NOMO-1 treated with dmso at 0.1 percent for 144 hours (cell line): ENCODE results near the gene RSPH10B2.
"Not testable (repeated sequence)": the region's sequence is repeated elsewhere in the genome, so short reads cannot be mapped to it uniquely, and the experiment has no call there.

Source experiments
- DNase-seq: peaks from one replicate; lab custom pipeline; 2025; ENCODE audit not compliant: unreplicated experiment; lab: John Stamatoyannopoulos, UW

RSPH10B2 gene

DNA sequence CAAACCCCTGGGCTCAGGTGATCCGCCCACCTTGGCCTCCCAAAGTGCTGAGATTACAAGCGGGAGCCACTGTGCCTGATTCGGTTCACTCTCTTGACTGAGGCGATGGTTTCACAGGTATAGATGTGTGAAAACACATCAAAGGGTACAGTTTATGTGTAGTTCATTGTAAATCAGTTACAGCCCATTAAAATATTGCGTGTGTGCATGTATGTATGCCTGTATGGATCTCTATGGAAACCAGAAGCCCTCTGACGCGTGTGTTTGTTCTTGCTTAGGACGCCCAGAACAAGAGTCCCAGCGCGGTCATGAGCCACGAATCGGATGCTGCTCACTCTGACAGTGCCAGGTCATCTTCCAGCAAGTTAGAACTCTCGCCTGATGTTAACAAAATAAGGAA, 35.5 kb downstream of the RSPH10B2 start:
- not testable (repeated sequence) for DNase-seq

- not testable (repeated sequence) for DNase-seq
These were observed 38.4 kb downstream of the RSPH10B2 start for GRCh38 chr7:6792113-6792872.

DNA sequence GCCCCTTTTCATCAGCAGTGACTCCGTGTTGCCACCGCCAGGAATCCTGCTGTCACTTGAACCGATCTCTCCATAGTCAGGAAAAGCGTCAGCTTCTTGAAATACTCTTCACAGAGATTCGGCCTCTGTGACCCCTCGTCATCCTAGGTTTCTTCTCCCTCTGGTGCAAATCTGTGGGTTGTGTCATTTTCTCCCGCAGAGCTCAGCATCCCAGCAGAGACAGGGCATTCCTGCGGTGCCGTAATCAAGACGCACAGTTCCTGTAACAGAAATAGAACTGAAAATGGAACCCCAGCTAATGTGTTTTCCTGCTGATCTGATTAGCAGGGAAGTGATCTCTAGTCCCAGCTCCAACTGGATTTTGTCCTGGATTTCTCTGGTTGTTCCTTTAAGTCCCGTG, 40.4 kb downstream of the RSPH10B2 start:
- DNase-seq = not testable (repeated sequence)

GRCh38 chr7:6797218-6797617, 43.3 kb downstream of the RSPH10B2 start:
- not testable (repeated sequence) for DNase-seq

- DNase-seq = not testable (repeated sequence)
These were observed 44.1 kb downstream of the RSPH10B2 start for GRCh38 chr7:6798047-6798446.

DNA sequence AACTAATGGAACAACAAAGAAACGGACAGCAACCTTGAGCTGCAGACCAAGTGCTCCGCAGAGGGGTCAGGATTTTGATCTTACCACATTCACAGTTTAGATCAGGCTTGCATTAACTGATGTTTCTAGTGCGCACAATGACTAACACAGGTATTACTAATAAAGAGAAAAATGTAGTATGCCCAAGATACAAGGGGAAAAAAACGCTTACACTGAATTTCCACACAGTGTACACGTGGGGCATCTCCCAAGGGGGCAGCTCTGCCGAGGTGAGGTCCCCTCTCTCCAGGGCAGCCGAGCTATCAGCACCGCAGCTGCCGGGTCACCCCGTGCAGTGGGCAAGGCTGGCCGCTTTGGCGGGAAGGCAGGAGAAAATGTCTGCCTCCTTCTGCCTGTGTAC, 46.0 kb downstream of the RSPH10B2 start:
- DNase-seq = not testable (repeated sequence)

DNA sequence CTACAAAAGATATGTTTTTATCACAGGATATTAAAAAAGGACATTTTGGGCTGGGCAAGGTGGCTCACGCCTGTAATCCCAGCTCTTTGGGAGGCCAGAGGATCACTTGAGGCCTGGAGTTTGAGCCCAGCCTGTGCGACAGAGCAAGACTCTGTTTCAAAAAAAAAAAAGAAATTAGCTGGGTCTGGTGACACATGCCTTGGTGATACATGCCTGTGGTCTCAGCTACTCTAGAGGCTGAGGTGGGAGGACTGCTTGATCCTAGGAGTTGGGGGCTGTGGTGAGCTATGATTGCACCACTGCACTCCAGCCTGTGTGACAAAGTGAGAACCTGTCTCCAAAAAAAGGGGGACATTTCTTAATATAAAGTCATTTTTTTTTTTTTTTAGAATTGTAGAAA, 46.4 kb downstream of the RSPH10B2 start:
- not testable (repeated sequence) for DNase-seq

DNA sequence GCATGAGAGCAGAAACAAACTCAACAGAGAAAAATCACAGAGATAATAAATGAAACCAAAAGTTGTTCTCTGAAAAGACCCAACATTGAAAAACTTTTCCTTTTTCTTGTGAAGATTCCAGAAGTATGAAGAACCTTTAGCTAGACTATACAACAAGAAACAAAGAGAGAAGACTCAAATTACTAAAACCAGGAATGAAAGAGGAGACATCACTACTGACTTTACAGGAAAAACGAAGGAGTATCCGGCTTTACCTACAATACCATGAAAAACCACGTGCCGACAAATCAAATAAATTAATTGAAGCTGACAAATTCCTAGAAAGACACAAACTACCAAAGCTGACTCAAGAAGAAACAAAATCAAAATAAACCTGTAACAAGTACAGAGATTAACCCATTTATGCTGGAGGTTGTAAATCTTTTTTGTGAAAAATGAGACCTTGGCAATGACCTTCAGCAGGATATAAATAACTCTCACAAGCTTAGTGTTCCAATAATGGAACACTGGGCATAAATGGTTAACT, 53.6 kb downstream of the RSPH10B2 start:
- not testable (repeated sequence) for DNase-seq

- not testable (repeated sequence) for DNase-seq
These were observed 54.1 kb downstream of the RSPH10B2 start for GRCh38 chr7:6807959-6808358.

DNA sequence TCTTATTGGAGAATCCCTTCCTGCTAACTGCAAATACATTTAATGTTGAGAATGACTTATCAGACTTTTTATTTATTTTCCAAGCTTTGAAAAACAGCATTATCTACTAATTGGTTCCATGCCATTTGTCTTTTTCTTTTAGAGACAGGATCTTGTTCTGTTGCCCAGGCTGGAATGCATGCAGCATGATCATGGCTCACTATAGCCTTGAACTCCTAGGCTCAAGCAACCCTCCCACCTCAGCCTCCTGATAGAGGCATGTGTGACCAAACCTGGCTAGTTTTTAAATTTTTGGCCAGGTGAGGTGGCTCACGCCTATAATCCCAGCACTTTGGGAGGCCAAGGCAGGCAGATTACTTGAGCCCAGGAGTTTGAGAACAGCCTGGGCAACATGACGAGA, 59.1 kb downstream of the RSPH10B2 start:
- DNase-seq = not testable (repeated sequence)

DNA sequence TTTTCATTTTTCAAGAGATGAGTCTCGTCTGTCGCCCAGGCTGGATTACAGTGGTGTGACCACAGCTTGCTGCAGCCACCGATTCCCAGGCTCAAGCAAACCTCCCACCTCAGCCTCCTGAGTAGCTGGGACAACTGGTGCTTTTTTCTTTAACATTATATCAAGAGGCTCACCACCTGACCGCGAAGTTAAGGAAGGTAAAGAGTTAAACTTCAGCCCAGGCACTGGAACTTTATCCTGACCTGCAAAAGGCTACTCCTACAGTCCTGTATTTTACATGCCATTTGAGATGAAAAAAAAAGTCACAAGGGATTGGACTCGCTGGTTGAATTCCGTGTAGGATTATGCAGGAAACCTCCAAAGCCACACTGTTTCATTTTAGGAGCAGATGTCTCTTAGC, 61.6 kb downstream of the RSPH10B2 start:
- not testable (repeated sequence) for DNase-seq

GRCh38 chr7:6821622-6822021, 67.7 kb downstream of the RSPH10B2 start:
- DNase-seq = not testable (repeated sequence)

DNA sequence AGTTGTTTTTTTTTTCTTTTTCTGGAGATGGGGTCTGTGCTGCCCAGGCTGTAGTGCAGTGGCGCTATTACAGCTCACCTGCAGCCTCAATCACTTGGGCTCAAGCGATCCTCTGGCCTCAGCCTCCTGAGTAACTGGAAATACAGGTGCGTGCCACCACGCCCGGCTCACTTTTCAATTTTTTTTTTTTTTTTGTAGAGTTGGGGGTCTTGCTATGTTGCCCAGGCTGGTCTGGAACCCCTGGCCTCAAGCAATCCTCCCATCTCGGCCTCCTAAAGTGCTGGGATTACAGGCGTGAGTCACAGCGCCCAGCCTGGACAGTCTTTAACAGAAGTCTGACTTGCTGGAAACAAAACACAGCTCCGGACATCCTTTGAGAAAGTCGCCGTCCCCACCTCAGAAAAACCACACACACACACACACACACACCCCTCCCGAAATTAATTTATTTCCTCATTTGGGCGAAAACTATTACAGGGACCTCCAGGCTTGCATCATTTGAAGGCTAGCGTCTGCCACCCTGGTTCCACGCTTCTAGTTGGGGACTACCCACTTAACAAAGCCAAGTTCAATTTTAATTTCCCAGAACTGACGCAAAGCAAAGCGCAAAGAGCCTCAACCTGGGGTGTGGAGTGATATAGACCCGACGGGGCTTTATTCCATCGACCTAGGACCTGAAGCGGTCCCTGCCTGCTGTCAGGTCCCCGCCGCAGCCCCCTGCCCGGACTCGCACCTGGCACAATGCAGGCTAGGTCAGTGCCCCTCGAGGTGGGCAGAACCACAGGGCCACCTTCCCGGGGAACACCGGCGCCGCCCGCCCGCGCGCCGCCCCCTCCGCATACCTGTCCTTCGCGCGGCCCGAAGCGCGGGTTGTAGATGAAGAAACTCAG, 71.6 kb downstream of the RSPH10B2 start:
- DNase-seq = not testable (repeated sequence)

GRCh38 chr7:6826151-6826550, 72.2 kb downstream of the RSPH10B2 start, which contains the start of gene CCZ1B:
TSS of gene CCZ1B (minus strand) at chr7:6826275. CDS start at chr7:6826197, 78 bp downstream.
- DNase-seq = peak; percentile 69

DNA sequence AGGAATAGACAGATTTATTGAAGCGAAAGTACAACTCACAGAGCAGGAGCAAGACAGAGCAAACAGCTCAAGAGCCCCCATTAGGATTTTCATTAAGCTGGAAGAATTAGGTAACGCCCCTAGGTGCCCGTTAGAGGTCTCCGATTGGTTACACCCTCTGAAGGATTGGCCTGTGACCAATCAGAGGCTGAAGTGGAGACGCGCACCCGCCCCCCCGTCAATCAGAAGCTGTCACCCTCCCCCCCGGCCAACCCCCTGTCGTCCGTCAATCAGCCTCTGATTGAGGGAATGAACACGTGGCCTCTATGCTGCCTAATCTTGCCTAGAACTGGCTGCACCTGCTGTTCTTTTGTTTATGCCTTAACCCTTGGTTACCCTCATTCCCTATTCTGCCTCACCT, 73.3 kb downstream of the RSPH10B2 start:
- not testable (repeated sequence) for DNase-seq

DNA sequence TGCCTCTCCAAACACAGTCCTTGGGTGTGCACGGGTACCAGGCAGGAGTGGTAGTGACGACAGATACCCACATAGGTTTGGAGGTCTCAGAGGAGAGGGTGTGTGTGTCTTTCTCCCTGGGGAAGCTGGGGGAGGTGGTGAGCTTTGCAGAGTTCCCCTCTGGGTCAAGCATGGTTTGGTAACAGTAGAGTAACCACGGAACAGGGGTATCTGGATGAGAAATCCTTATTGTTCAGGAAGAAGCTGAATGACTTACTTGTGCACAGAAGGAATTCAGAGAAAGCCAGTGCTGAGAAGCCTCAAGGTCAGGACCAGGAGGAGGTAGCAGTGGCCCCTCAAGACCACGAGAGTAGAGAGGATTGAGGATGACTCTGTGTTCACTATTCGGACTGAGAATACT, 75.7 kb downstream of the RSPH10B2 start:
- DNase-seq = not testable (repeated sequence)

DNA sequence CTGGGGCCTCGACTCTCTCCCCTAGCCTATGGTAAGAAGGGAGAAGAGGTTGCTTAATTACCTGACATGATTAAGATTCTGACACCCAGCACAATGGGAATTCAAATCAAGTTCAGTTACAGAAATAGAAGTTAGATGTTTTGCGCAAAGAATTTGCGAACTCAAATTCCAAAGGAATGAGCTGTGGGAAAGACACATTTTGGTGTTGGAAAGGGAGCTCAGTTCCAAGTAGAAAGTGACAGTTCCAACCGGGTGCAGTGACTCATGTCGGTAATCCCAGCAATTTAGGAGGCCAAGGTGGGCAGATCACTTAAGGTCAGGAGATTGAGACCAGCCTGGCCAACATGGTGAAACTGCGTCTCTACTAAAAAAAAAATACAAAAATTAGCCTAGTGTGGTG, 76.1 kb downstream of the RSPH10B2 start:
- not testable (repeated sequence) for DNase-seq

GRCh38 chr7:6831018-6831725, 77.3 kb downstream of the RSPH10B2 start:
- DNase-seq = no peak

GRCh38 chr7:6833636-6834035, 79.7 kb downstream of the RSPH10B2 start:
- no peak for DNase-seq

DNA sequence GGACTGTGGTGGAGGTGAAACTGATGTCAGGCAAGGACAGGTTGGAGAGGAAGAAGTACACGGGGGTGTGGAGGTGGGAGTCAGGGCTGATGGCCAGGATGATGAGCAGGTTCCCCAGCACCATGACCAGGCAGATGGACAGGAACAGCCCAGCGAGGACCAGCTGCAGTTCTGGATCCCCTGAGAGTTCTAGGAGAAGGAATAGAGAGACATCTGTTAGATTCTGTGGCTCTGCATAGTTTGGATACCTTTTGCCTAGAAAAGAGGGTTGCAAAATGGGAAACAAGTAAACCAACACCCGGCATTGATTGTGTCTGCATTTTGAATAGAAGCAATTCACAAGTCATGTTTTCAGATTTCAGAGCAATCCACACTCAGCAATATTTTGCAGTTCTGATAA, 81.6 kb downstream of the RSPH10B2 start:
- not testable (repeated sequence) for DNase-seq

GRCh38 chr7:6837081-6837480, 83.2 kb downstream of the RSPH10B2 start:
- not testable (repeated sequence) for DNase-seq
